ENCODE results near the gene IL23R.

IL23R gene

GRCh38 chr1:67166196-67166595, at the start of gene IL23R:
Gene IL23R (plus strand): TSS chr1:67166454. CDS start chr1:67168121, 1,667 bp downstream.
- no peak for TF ChIP-seq CTCF (IDR thresholded peaks at IDR 0.05; ENCODE audit: low read depth, low read length, missing control alignments)
- H3K4me3 ChIP-seq (replicated peaks; ENCODE audit: low read depth, low read length), result no peak within 1 kb of the TSS
- no peak for DNase-seq (ENCODE audit: extremely low read depth, low read depth)

GRCh38 chr1:67118191-67118590, 48.1 kb upstream of the IL23R start:
- TF ChIP-seq CTCF (IDR thresholded peaks at IDR 0.05; ENCODE audit: low read depth, low read length, missing control alignments), result no peak
- no peak for DNase-seq (ENCODE audit: extremely low read depth, low read depth)
- H3K4me3 ChIP-seq (replicated peaks; ENCODE audit: low read depth, low read length), result no peak overlapping the region

GRCh38 chr1:67118646-67119045, 47.6 kb upstream of the IL23R start:
- no peak overlapping the region for H3K4me3 ChIP-seq (replicated peaks; ENCODE audit: low read depth, low read length)
- DNase-seq (ENCODE audit: extremely low read depth, low read depth), result no peak
- no peak for TF ChIP-seq CTCF (IDR thresholded peaks at IDR 0.05; ENCODE audit: low read depth, low read length, missing control alignments)

- DNase-seq (ENCODE audit: extremely low read depth, low read depth), result no peak
- no peak overlapping the region for H3K4me3 ChIP-seq (replicated peaks; ENCODE audit: low read depth, low read length)
- no peak for TF ChIP-seq CTCF (IDR thresholded peaks at IDR 0.05; ENCODE audit: low read depth, low read length, missing control alignments)
Observed at GRCh38 chr1:67120855-67121619, 45.2 kb upstream of the IL23R start.

- no peak overlapping the region for H3K4me3 ChIP-seq (replicated peaks; ENCODE audit: low read depth, low read length)
- DNase-seq (ENCODE audit: extremely low read depth, low read depth), result no peak
- no peak for TF ChIP-seq CTCF (IDR thresholded peaks at IDR 0.05; ENCODE audit: low read depth, low read length, missing control alignments)
Observed at GRCh38 chr1:67124455-67124854, 41.8 kb upstream of the IL23R start.

GRCh38 chr1:67126111-67126746, 40.0 kb upstream of the IL23R start:
- DNase-seq (ENCODE audit: extremely low read depth, low read depth), result no peak
- no peak for TF ChIP-seq CTCF (IDR thresholded peaks at IDR 0.05; ENCODE audit: low read depth, low read length, missing control alignments)
- no peak overlapping the region for H3K4me3 ChIP-seq (replicated peaks; ENCODE audit: low read depth, low read length)

Measured in HFF-Myc (cell line).